H1 (cell line): ENCODE data around the gene CASS4. TPM values are rescaled to one million over a fixed set of nuclear protein-coding genes. Genes with fewer than 3 reads are reported as not detected.

ENCODE experiments used
- CTCF ChIA-PET: fragments of 300-600 bp; sonication (Branson Sonifier 250); formaldehyde crosslinking; loops from one replicate; lab custom pipeline; 2021; ENCODE audit not compliant: partially characterized antibody; lab: Charles Lee
- POLR2A ChIA-PET: fragments of 300-600 bp; sonication (Branson Sonifier 250); formaldehyde crosslinking; loops from one replicate; lab custom pipeline; 2021; ENCODE audit warnings: inconsistent platforms; ENCODE audit not compliant: partially characterized antibody; lab: Charles Lee
- DNase-seq, 2 experiments: peaks; one replicate each; pipeline versions ENCODE4 v3.0.0 to v3.0.0-alpha.2; 2010 to 2022; ENCODE audit warnings: low spot score in 2 of 2, low read depth in 1 of 2, mixed read lengths in 1 of 2
- FAIRE-seq: peaks from 2 replicates; lab custom pipeline; 2011; peaks lifted over from hg19 to GRCh38; lab: Jason Lieb, UNC
- H2AFZ ChIP-seq: 2 replicates; pipeline ENCODE4 v1.8.1; 2012; ENCODE audit warnings: low read length, inconsistent platforms
- H2AK5ac ChIP-seq: 2 replicates; pipeline ENCODE4 v1.6.1; 2013; ENCODE audit warnings: low read depth, low read length
- H2BK120ac ChIP-seq: replicated peaks from 2 replicates; pipeline ENCODE3; 2013; ENCODE audit warnings: low read depth, low read length, inconsistent platforms
- H2BK12ac ChIP-seq: 2 replicates; pipeline ENCODE4 v1.6.1; 2013; ENCODE audit warnings: low read depth, low read length
- H2BK15ac ChIP-seq: 2 replicates; pipeline ENCODE4 v1.6.1; 2013; ENCODE audit warnings: low read length
- H2BK20ac ChIP-seq: 2 replicates; pipeline ENCODE4 v1.6.1; 2013; ENCODE audit warnings: low read length
- H2BK5ac ChIP-seq: 2 replicates; pipeline ENCODE4 v1.6.1; 2013; ENCODE audit warnings: low read depth, low read length
- H3K14ac ChIP-seq: 2 replicates; pipeline ENCODE4 v1.6.1; 2013; ENCODE audit warnings: inconsistent platforms; ENCODE audit not compliant: insufficient read length
- H3K18ac ChIP-seq: 2 replicates; pipeline ENCODE4 v1.6.1; 2013; ENCODE audit warnings: low read length; ENCODE audit errors: extremely low read depth
- H3K23ac ChIP-seq: 2 replicates; pipeline ENCODE4 v1.6.1; 2013; ENCODE audit warnings: inconsistent platforms; ENCODE audit not compliant: insufficient read length
- H3K23me2 ChIP-seq: 2 replicates; pipeline ENCODE4 v1.6.1; 2013; ENCODE audit warnings: low read depth, low read length
- H3K27ac ChIP-seq: 2 replicates; pipeline ENCODE4 v1.6.1; 2011; ENCODE audit warnings: low read depth, low read length, inconsistent platforms
- H3K27me3 ChIP-seq, 4 experiments: replicated peaks in 1 of 4; 1 replicate in 1 of 4; 2 replicates in 3 of 4; pipeline versions ENCODE4 v1.6.1 to v1.8.1; 2011 to 2013; ENCODE audit warnings: low read length in 3 of 4, mild to moderate bottlenecking in 3 of 4, inconsistent platforms in 2 of 4, mixed read lengths in 2 of 4, moderate library complexity in 1 of 4; ENCODE audit not compliant: control insufficient read depth in 3 of 4, insufficient read depth in 3 of 4; ENCODE audit errors: extremely low read depth in 1 of 4
- H3K36me3 ChIP-seq, 4 experiments: 2 replicates each; pipeline versions ENCODE4 v1.6.1 to v1.8.1; 2011 to 2013; ENCODE audit warnings: mild to moderate bottlenecking in 4 of 4, low read length in 3 of 4, moderate library complexity in 2 of 4, control low read depth in 1 of 4, inconsistent platforms in 1 of 4; ENCODE audit not compliant: insufficient read depth in 4 of 4, control insufficient read depth in 2 of 4
- H3K4ac ChIP-seq: replicated peaks from 2 replicates; pipeline ENCODE3; 2013; ENCODE audit warnings: low read length, low read depth, mixed read lengths, inconsistent platforms; ENCODE audit not compliant: insufficient read length
- H3K4me1 ChIP-seq, 4 experiments: replicated peaks in 1 of 4; 1 replicate in 1 of 4; 2 replicates in 3 of 4; pipeline versions ENCODE4 v1.6.1 to v1.8.1; 2011 to 2013; ENCODE audit warnings: low read length in 3 of 4, inconsistent platforms in 2 of 4, mixed read lengths in 1 of 4; ENCODE audit not compliant: insufficient read depth in 4 of 4, control insufficient read depth in 3 of 4
- H3K4me2 ChIP-seq, 2 experiments: 2 replicates each; pipeline versions ENCODE4 v1.6.1 to v1.8.1; 2011 to 2013; ENCODE audit warnings: low read depth in 2 of 2, low read length in 2 of 2, control low read depth in 1 of 2, inconsistent platforms in 1 of 2, mild to moderate bottlenecking in 1 of 2; ENCODE audit not compliant: insufficient read depth in 1 of 2
- H3K4me3 ChIP-seq, 4 experiments: fragments of 200-600, 300-600 bp in 1 of 4; sonication (generic), shearing (Covaris generic), sonication (Bioruptor Twin) in 1 of 4; 2 replicates each; pipeline versions ENCODE4 v1.5.1 to v1.8.1; 2011 to 2016; ENCODE audit warnings: low read length in 4 of 4, low read depth in 3 of 4, control low read depth in 2 of 4, inconsistent platforms in 2 of 4, mild to moderate bottlenecking in 2 of 4, mixed read lengths in 1 of 4, moderate library complexity in 1 of 4; ENCODE audit not compliant: insufficient read depth in 2 of 4; ENCODE audit errors: extremely low read depth in 1 of 4
- H3K56ac ChIP-seq: replicated peaks from 2 replicates; pipeline ENCODE3; 2013; ENCODE audit warnings: low read depth, mild to moderate bottlenecking, mixed read lengths, low read length, inconsistent platforms; ENCODE audit not compliant: insufficient read length
- H3K79me1 ChIP-seq: 2 replicates; pipeline ENCODE4 v1.6.1; 2013; ENCODE audit warnings: low read depth, low read length, control low read depth
- H3K79me2 ChIP-seq, 2 experiments: 2 replicates each; pipeline versions ENCODE4 v1.6.1 to v1.8.1; 2012 to 2013; ENCODE audit warnings: low read length in 2 of 2, mild to moderate bottlenecking in 2 of 2, inconsistent platforms in 1 of 2; ENCODE audit not compliant: insufficient read depth in 2 of 2, control insufficient read depth in 1 of 2
- H3K9ac ChIP-seq, 4 experiments: replicated peaks in 1 of 4; 1 replicate in 1 of 4; 2 replicates in 3 of 4; pipeline versions ENCODE4 v1.6.1 to v1.8.1; 2011 to 2013; ENCODE audit warnings: low read depth in 3 of 4, low read length in 3 of 4, control low read depth in 2 of 4, mild to moderate bottlenecking in 2 of 4, moderate library complexity in 2 of 4, inconsistent platforms in 1 of 4; ENCODE audit errors: extremely low read depth in 1 of 4
- H3K9me3 ChIP-seq, 2 experiments: 2 replicates each; pipeline versions ENCODE4 v1.6.1 to v1.8.1; 2012 to 2013; ENCODE audit warnings: mild to moderate bottlenecking in 2 of 2, moderate library complexity in 2 of 2, control low read depth in 1 of 2, inconsistent platforms in 1 of 2, low read depth in 1 of 2, low read length in 1 of 2, mixed read lengths in 1 of 2; ENCODE audit not compliant: insufficient read depth in 2 of 2
- H4K20me1 ChIP-seq, 2 experiments: replicated peaks in 1 of 2; 2 replicates each; pipeline versions ENCODE3 to v1.8.1; 2011 to 2013; ENCODE audit warnings: inconsistent platforms in 2 of 2, low read length in 2 of 2, mild to moderate bottlenecking in 1 of 2; ENCODE audit not compliant: insufficient read depth in 2 of 2, control insufficient read depth in 1 of 2
- H4K5ac ChIP-seq: 2 replicates; pipeline ENCODE4 v1.6.1; 2013; ENCODE audit warnings: low read length, low read depth, mixed read lengths, inconsistent platforms; ENCODE audit not compliant: insufficient read length
- H4K8ac ChIP-seq: 2 replicates; pipeline ENCODE4 v1.8.0; 2013; ENCODE audit warnings: mild to moderate bottlenecking, moderate library complexity, low read length, inconsistent platforms; ENCODE audit not compliant: insufficient read depth; ENCODE audit errors: extremely low read depth
- H4K91ac ChIP-seq: replicated peaks from 2 replicates; pipeline ENCODE3; 2013; ENCODE audit warnings: low read length, mixed read lengths, inconsistent platforms; ENCODE audit not compliant: insufficient read length
- CBX8 ChIP-seq: fragments of 300-800, 300-1000 bp; sonication (generic); IDR thresholded peaks from 2 replicates; pipeline ENCODE4 v1.7.1; 2016; ENCODE audit warnings: low read depth, low read length, borderline replicate concordance
- CHD2 ChIP-seq: IDR thresholded peaks from 2 replicates; pipeline ENCODE4 v1.6.1; 2012; ENCODE audit warnings: low read length, improper control_type of control experiment
- HDAC6 ChIP-seq: IDR thresholded peaks from one replicate; pipeline ENCODE4 v1.7.1; 2012; ENCODE audit warnings: low read depth, mild to moderate bottlenecking, inconsistent platforms, low read length, moderate library complexity
- KDM5A ChIP-seq: fragments of 200-600 bp; IDR thresholded peaks from 2 replicates; pipeline ENCODE4 v1.7.1; 2012; ENCODE audit warnings: mild to moderate bottlenecking, low read length, inconsistent platforms, mixed read lengths
- MAFK ChIP-seq: IDR thresholded peaks from 2 replicates; pipeline ENCODE4 v1.6.1; 2012; ENCODE audit warnings: low read depth, mild to moderate bottlenecking, improper control_type of control experiment, low read length
- NANOG ChIP-seq: IDR thresholded peaks from 2 replicates; pipeline ENCODE4 v1.6.1; 2011; ENCODE audit warnings: low read length, low read depth, mild to moderate bottlenecking, inconsistent platforms; ENCODE audit not compliant: insufficient read depth, poor library complexity, severe bottlenecking
- PHF8 ChIP-seq: fragments of 200-600 bp; sonication (generic); conservative IDR thresholded peaks from 2 replicates; pipeline ENCODE4 v1.7.1; 2012; ENCODE audit warnings: low read depth, mild to moderate bottlenecking, inconsistent platforms, low read length, moderate library complexity
- RBBP5 ChIP-seq: IDR thresholded peaks from 2 replicates; pipeline ENCODE4 v1.7.1; 2012; ENCODE audit warnings: low read depth, mild to moderate bottlenecking, inconsistent platforms, low read length, moderate library complexity, borderline replicate concordance
- RFX5 ChIP-seq: IDR thresholded peaks from 2 replicates; pipeline ENCODE4 v1.6.1; 2011; ENCODE audit warnings: low read depth, low read length, improper control_type of control experiment, borderline replicate concordance
- SIN3A ChIP-seq, 2 experiments: IDR thresholded peaks in 1 of 2; conservative IDR thresholded peaks in 1 of 2; 2 replicates each; pipeline ENCODE4 v1.6.1; 2011 to 2012; ENCODE audit warnings: low read length in 2 of 2, improper control_type of control experiment in 1 of 2, low read depth in 1 of 2, mild to moderate bottlenecking in 1 of 2
- TEAD4 ChIP-seq: IDR thresholded peaks from 2 replicates; pipeline ENCODE4 v1.6.1; 2012; ENCODE audit warnings: low read depth, low read length, inconsistent platforms, mixed read lengths
- YY1 ChIP-seq: IDR thresholded peaks from 2 replicates; pipeline ENCODE4 v1.6.1; 2011; ENCODE audit warnings: low read depth, mild to moderate bottlenecking, low read length
- WGBS, 2 experiments: shearing (Covaris generic) in 1 of 2; methylation state at CpG; one replicate each; pipeline versions ENCODE4 v1.1.6 to v1.1.7; 2013 to 2015; ENCODE audit warnings: low lambda C conversion rate in 2 of 2, mixed read lengths in 2 of 2, inconsistent platforms in 1 of 2, low coverage in 1 of 2, missing lambda C conversion rate in 1 of 2; ENCODE audit not compliant: insufficient replicate concordance in 2 of 2, insufficient coverage in 1 of 2, insufficient read length in 1 of 2; ENCODE audit errors: extremely low coverage in 1 of 2, missing lambda C conversion rate in 1 of 2; 5-methylcytosine and 5-hydroxymethylcytosine counted together
- polyA plus RNA-seq, 7 experiments: library from polyadenylated mRNA; depleted of rRNA in 3 of 7; stranded (reverse) in 5 of 7; unstranded in 2 of 7; fragments of >200 nt in 5 of 7; fragments of 200-250 nt in 2 of 7; gene quantifications; 1 replicate in 5 of 7; 2 replicates in 1 of 7; 4 replicates in 1 of 7; pipeline versions ENCODE4 v1.2.1 to v1.2.3, GENCODE V29; 2011 to 2013; ENCODE audit warnings: missing spikeins in 2 of 7, mixed read lengths in 2 of 7
- total RNA-seq: library from RNA; stranded (reverse); fragmentation: NEBNext Ultra II Directional; extraction: Animal tissue kit (Norgen Biotek cat#: 25700); gene quantifications from 2 replicates; pipeline ENCODE4 v1.2.1, GENCODE V29; 2021

CASS4 gene
- total and polyA plus RNA-seq, 2 of the 8 experiments (the other 6 are each of a cell fraction or from before 2014, with no cell fraction given) = not detected

- POLR2A ChIA-PET = interaction anchor here (0.7 to 1.6 kb wide), 4 partner anchors 10 to 36 kb away, joined by 3 to 6 read pairs (median 3); partner anchors contain the start of genes AURKA and CSTF1
- FAIRE-seq = no peak
- no peak for TF ChIP-seq HDAC6
- TF ChIP-seq MAFK = no peak
- no peak for TF ChIP-seq KDM5A
- no peak for TF ChIP-seq TEAD4
- TF ChIP-seq YY1 = no peak
- no peak for TF ChIP-seq RFX5
- TF ChIP-seq SIN3A (conservative IDR thresholded peaks at IDR 0.05 in 1 of 2, IDR thresholded peaks at IDR 0.05 in 1 of 2; ENCODE audit: low read depth in 1 of 2, low read length in 2 of 2) = no peak
- TF ChIP-seq PHF8 = no peak
- TF ChIP-seq CBX8 = no peak
- TF ChIP-seq RBBP5 = no peak
- no peak for TF ChIP-seq NANOG
- TF ChIP-seq CHD2 = no peak
Measured at GRCh38 chr20:56368351-56369134, 43.5 kb upstream of the CASS4 start.

More at GRCh38 chr20:56368351-56369134, 43.5 kb upstream of the CASS4 start:
- no peaks in the 10 kb centered on the region for H3K27me3 ChIP-seq
- H3K23me2 ChIP-seq = no peaks in the 10 kb centered on the region
- H3K79me2 ChIP-seq = peaks cover 0 to 3% of the 10 kb centered on the region in 2 experiments; a peak in 1 of 4 replicates
- H2BK15ac ChIP-seq = no peak overlapping the region
- H4K5ac ChIP-seq = no peak overlapping the region
- H4K20me1 ChIP-seq = peaks cover 0 to 3% of the 10 kb centered on the region in 2 experiments
- no peak overlapping the region for H2BK5ac ChIP-seq
- H2BK120ac ChIP-seq = no peak overlapping the region
- no peaks in the 10 kb centered on the region for H3K4me1 ChIP-seq
- H3K27ac ChIP-seq = no peak overlapping the region
- no peak overlapping the region for H3K14ac ChIP-seq
- CTCF ChIA-PET = interaction anchor here (0.6 kb wide), 1 partner anchor 280 kb away, joined by 3 read pairs; no protein-coding TSS in a partner anchor
- H3K9me3 ChIP-seq = no peaks in the 10 kb centered on the region
- no peak overlapping the region for H4K8ac ChIP-seq
- no peak overlapping the region for H2BK12ac ChIP-seq
- H3K4me2 ChIP-seq = no peak overlapping the region
- peaks cover 17 to 43% (median 32%) of the 10 kb centered on the region in 4 experiments; a peak in 7 of 8 replicates for H3K36me3 ChIP-seq
- no peak for DNase-seq
- H4K91ac ChIP-seq = no peak overlapping the region
- H2AK5ac ChIP-seq = no peak overlapping the region
- no peak overlapping the region for H3K4me3 ChIP-seq
- no peak overlapping the region for H3K56ac ChIP-seq
- no peak overlapping the region for H2BK20ac ChIP-seq
- no peak overlapping the region for H2AFZ ChIP-seq
- H3K23ac ChIP-seq = no peak overlapping the region
- no peak overlapping the region for H3K18ac ChIP-seq
- H3K4ac ChIP-seq = no peak overlapping the region
- peaks cover 2% of the 10 kb centered on the region; the same call in 1 of the 2 replicates for H3K79me1 ChIP-seq
- no peak overlapping the region for H3K9ac ChIP-seq
- WGBS, 2 experiments = 93% methylated on average over 6 of the region's 6 CpGs; no CpG with 5 or more reads in 1 of the 2 experiments
